Calu3 (cell line): ENCODE measurements around the gene GPC3. TPM values are rescaled to one million over a fixed set of nuclear protein-coding genes. Genes with fewer than 3 reads are reported as not detected.

Experiments used
- BruUV-seq: library from RNA; stranded (reverse); fragments of 400-500 nt; replicated peaks from 2 replicates; lab custom pipeline; 2021; lab: Mats Ljungman, UMichigan
- CTCF ChIA-PET: fragments of 300-600 bp; sonication (Branson Sonifier 250); formaldehyde crosslinking; loops from one replicate; lab custom pipeline; 2022; ENCODE audit warnings: antibody characterized with exemption; lab: Charles Lee
- DNase-seq: peaks from one replicate; pipeline ENCODE4 v3.0.0; 2022
- H3K27ac Mint-ChIP-seq: one replicate; pipeline ENCODE4 v1.8.0; 2022; ENCODE audit warnings: mixed read lengths; ENCODE audit not compliant: unreplicated experiment
- H3K27me3 Mint-ChIP-seq: one replicate; pipeline ENCODE4 v1.8.0; 2022; ENCODE audit warnings: mixed read lengths; ENCODE audit not compliant: unreplicated experiment
- H3K36me3 Mint-ChIP-seq: one replicate; pipeline ENCODE4 v1.8.0; 2022; ENCODE audit warnings: mild to moderate bottlenecking, moderate library complexity, mixed read lengths; ENCODE audit not compliant: insufficient read depth, unreplicated experiment
- H3K4me1 Mint-ChIP-seq: one replicate; pipeline ENCODE4 v1.8.0; 2022; ENCODE audit warnings: mild to moderate bottlenecking, low read depth, mixed read lengths; ENCODE audit not compliant: unreplicated experiment
- H3K4me3 Mint-ChIP-seq: one replicate; pipeline ENCODE4 v1.8.0; 2022; ENCODE audit warnings: mild to moderate bottlenecking, low read depth, moderate library complexity, mixed read lengths; ENCODE audit not compliant: unreplicated experiment
- H3K9me3 Mint-ChIP-seq: one replicate; pipeline ENCODE4 v1.8.0; 2022; ENCODE audit warnings: low read depth, mixed read lengths; ENCODE audit not compliant: unreplicated experiment
- intact Hi-C: fragments of 100-400 bp; cut with micrococcal nuclease; formaldehyde crosslinking; loops from one replicate; pipeline ENCODE4 v1.10.0; 2022; ENCODE audit not compliant: unreplicated experiment
- total RNA-seq: library from RNA; stranded (reverse); gene quantifications from 2 replicates; pipeline ENCODE4 v1.2.3, GENCODE V29; 2022
- TF ChIP-seq, protein P1 (sequence below): fragments of 200-600 bp; IDR thresholded peaks from one replicate; pipeline ENCODE4 v1.8.0; 2022; ENCODE audit warnings: antibody characterized with exemption; ENCODE audit not compliant: unreplicated experiment

Gene GPC3
- total RNA-seq, 1 experiment from 2014 or later: 2.3 TPM

DNA sequence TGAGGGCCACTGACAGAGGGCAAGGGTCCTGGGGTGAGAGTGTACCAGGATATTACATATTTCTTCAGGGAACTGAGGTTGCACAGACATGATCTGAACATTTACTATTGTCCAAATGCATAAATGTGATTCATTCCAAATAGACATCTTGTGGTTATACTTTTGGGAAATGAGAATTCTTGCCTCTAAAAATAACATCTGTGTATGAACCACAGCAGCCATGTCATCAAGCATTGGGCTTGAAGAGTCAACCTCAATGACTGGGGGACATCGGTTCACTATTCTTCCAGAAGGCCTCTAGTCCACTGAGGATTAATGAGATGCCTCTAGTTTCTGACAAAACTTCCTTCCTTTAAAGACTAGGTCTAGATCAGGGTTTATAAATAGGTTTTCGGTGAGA lies 377.0 kb downstream of the GPC3 start:
- CTCF ChIA-PET: no interaction called here
- BruUV-seq: no TSS peak
- Mint-ChIP-seq H3K4me3 (no peak overlapping the region), H3K9me3 (no peaks in the 10 kb centered on the region), H3K4me1 (peaks cover 8% of the 10 kb centered on the region), H3K27me3 (no peaks in the 10 kb centered on the region), H3K27ac (no peak overlapping the region), H3K36me3 (no peaks in the 10 kb centered on the region)
- TF ChIP-seq, protein P1, sequence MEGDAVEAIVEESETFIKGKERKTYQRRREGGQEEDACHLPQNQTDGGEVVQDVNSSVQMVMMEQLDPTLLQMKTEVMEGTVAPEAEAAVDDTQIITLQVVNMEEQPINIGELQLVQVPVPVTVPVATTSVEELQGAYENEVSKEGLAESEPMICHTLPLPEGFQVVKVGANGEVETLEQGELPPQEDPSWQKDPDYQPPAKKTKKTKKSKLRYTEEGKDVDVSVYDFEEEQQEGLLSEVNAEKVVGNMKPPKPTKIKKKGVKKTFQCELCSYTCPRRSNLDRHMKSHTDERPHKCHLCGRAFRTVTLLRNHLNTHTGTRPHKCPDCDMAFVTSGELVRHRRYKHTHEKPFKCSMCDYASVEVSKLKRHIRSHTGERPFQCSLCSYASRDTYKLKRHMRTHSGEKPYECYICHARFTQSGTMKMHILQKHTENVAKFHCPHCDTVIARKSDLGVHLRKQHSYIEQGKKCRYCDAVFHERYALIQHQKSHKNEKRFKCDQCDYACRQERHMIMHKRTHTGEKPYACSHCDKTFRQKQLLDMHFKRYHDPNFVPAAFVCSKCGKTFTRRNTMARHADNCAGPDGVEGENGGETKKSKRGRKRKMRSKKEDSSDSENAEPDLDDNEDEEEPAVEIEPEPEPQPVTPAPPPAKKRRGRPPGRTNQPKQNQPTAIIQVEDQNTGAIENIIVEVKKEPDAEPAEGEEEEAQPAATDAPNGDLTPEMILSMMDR: no peak
- intact Hi-C loops: no loop called here
- DNase-seq: no peak

DNA sequence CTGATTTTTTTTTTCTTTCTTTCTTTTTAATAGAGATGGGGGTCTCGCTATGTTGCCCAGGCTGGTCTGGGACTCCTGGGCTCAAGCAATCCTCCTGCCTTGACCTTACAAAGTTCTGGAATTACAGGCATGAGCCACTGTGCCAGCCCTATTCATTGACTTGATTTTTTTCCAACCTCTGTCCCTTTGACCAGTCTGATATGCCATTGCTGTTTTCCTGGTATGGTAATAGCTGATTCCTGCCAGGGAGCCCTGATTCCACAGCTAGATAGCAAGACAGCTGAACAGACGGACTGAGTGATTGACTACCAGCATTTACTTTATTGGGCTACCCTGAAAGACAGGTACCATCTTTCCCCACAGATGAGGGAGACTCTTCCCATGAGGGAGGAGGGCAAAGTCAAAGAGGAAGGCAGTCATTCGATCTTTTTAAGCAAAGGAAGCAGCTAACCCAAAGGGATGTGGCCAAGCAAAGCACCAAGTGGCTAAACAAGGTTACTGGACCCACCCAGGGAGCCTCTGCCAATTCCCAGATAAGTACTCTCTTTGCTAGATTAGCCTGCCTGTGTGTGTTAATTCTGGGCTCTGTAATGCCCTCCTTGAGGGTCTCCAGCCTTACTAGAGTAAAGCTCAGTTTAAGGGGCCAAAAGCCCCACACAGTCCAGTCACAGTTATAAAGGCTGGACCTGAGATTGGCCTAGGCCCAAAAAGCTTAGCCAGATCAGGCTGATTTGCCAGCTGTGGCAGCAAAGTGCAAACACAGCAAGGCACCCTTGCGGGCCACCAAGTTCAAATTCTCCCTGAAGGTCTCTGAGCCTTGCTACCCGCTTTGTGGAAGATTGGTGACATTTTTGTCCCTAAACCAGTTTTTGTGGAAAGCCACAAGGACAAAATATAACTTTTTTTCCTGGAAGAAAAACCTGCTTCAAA lies 377.7 kb downstream of the GPC3 start:
- no peak overlapping the region for H3K27ac Mint-ChIP-seq

DNA sequence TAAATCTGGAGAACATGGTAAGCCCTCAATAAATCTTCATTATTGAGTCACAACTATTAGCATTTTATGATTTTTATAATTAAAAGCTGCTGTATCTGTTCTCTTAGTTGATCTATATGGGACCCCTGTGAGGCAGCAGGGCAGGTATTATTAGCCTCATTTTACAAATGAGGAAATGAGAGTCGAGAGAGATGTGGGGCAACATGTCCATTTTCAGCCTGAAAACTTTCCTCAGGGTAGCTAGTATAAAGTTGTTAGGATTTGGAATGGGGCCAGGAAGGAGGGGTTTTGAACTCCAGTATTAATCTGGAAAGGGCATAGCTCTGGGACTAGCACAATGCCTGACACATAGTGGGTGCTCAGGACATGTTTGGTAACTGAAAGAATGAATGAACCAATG lies 378.4 kb downstream of the GPC3 start:
- H3K9me3 Mint-ChIP-seq: no peaks in the 10 kb centered on the region
- intact Hi-C loops: no loop called here

More for the DNA sequence above, 377.7 kb downstream of the GPC3 start:
- TF ChIP-seq, protein P1: no peak
- H3K27me3 Mint-ChIP-seq: no peaks in the 10 kb centered on the region
- H3K4me1 Mint-ChIP-seq: peaks cover 8% of the 10 kb centered on the region
- CTCF ChIA-PET: no interaction called here
- BruUV-seq: no TSS peak
- H3K36me3 Mint-ChIP-seq: no peaks in the 10 kb centered on the region
- H3K4me3 Mint-ChIP-seq: no peak overlapping the region
- intact Hi-C loops: no loop called here
- no peaks in the 10 kb centered on the region for H3K9me3 Mint-ChIP-seq
- no peak for DNase-seq

DNA sequence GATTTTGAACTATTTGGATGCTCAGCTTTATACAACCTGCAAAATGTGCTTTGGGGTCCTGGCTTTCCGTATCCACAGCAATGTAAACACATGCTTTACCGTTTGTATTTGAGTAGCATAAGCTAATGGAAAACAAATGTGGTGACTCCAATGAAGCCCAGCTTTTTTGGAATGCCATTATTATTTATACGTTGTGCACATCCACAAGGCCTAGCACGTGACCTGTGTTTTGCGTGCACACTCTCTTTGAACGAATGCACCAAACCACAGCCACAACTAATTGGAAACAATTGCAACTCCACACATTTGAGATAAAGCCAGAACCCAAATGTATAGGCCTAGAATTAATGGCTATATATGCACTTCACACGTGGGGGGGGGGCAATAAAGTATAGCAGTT lies 380.6 kb downstream of the GPC3 start:
- TF ChIP-seq, protein P1: no peak
- CTCF ChIA-PET: no interaction called here
- BruUV-seq: no TSS peak
- H3K4me3 Mint-ChIP-seq: no peak overlapping the region
- no peak overlapping the region for H3K27ac Mint-ChIP-seq
- intact Hi-C loops: no loop called here
- no peak for DNase-seq
- H3K4me1 Mint-ChIP-seq: peaks cover 4% of the 10 kb centered on the region
- H3K9me3 Mint-ChIP-seq: no peaks in the 10 kb centered on the region
- no peaks in the 10 kb centered on the region for H3K36me3 Mint-ChIP-seq
- H3K27me3 Mint-ChIP-seq: no peaks in the 10 kb centered on the region

More for the DNA sequence above, 378.4 kb downstream of the GPC3 start:
- Mint-ChIP-seq H3K4me1 (peaks cover 8% of the 10 kb centered on the region), H3K27ac (no peak overlapping the region), H3K4me3 (no peak overlapping the region), H3K36me3 (no peaks in the 10 kb centered on the region), H3K27me3 (no peaks in the 10 kb centered on the region)
- CTCF ChIA-PET: interaction anchor here (0.8 kb wide), 1 partner anchor 33 kb away, joined by 3 read pairs; no protein-coding TSS in a partner anchor
- BruUV-seq: no TSS peak
- TF ChIP-seq, protein P1: no peak
- DNase-seq: no peak
